Measurements from ENCODE around the gene INO80E.
"Not testable (repeated sequence)": the region's sequence is repeated elsewhere in the genome, so short reads cannot be mapped to it uniquely, and the experiment has no call there.

Gene INO80E

DNA sequence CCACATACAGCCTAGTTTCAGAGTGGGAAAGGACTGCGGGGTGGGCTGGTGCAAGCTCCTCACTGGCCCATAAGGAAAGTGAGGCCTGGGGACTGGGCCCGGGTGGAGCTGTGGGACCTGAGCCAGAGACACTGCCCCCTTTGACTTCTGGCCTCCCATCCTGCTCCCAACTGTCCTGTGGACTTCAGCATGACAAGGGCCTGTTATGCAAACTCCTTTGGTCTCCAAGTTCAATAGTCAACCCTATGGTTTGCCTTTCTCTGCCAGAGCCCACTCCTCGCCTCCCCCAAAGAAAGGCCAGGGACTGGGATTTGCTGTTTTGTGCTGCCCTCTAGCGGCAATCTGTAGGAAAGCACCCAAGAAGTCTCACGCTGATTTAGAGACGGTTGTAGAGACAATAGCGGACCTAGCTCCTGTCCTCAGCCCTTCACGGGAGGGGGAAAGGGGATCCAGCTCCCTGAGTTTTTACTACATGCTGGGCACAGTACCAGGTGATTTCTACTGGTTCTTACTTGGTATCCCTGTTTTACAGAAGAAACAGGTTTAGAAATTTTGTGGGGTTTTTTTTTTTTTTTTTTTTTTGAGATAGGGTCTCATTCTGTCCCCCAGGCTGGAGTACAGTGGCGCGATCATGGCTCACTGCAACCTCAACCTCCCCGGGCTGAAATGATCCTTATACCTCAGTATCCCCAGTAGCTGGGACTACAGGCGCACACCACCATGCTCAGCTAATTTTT, 36.2 kb downstream of the INO80E start:
- peak; percentile 64 for DNase-seq

GRCh38 chr16:30033270-30033669, 37.2 kb downstream of the INO80E start:
- DNase-seq, result no peak

GRCh38 chr16:30040221-30040620, 44.2 kb downstream of the INO80E start:
- no peak for DNase-seq

DNA sequence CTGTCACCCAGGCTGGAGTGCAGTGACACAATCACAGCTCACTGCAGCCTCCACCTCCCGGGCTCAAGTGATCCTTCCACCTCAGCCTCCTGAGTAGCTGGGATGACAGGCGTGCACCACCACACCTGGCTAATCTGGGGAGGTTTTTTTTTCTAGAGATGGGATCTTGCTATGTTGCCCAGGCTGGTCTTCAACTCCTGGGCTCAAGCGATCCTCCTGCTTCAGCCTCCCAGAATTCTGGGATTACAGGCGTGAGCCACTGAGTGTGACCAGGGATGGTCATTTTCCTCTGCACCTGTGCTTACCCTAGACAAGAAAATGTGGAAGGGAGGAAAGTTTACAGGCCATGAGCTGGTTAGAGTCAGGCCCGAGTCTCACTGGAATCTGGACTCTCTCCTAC, 44.6 kb downstream of the INO80E start:
- DNase-seq, result not testable (repeated sequence)

DNA sequence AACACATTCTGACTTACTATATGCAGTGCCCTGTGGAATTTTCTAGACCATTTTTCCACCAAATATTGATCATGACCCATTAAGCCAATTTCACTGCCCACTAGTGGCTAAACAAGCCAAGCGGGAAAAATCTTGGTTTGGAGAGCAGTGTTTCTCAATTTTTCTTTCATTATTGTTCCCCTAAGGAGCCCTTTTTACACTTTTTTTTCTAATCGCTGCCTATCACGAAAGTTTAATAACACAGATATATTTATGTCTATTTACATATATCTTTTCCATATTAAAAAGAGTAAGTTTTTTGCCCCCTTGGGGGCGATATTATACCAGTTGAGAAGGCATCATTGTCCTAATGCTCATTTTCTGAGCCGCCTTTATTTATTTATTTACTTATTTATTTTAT, 45.8 kb downstream of the INO80E start:
- peak; percentile 57 for DNase-seq

- DNase-seq, result no peak
Measured at GRCh38 chr16:30046178-30046577, 50.1 kb downstream of the INO80E start.

GRCh38 chr16:30046588-30046987, 50.5 kb downstream of the INO80E start:
- DNase-seq, result no peak

DNA sequence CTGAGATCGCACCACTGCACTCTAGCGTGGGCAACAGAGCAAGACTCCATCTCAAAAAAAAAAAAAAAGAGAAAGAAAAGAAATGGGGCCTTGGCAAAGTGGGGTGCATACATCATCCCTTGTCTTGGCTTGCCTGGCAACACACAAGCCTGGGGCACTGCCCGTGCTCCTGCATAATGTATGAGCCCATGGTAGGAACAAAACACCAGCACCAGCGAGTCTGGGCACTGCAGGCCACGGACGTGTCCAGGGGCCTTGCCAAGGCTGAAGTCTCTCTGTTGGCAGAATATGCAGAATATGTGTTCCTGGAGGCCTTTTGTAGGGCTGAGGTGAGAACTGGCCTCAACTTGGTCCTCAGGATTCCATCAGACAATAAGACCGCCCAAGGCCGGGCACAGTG, 53.8 kb downstream of the INO80E start:
- DNase-seq, result no peak

- peak; percentile 86 for DNase-seq
Measured at GRCh38 chr16:30051518-30051917, 55.5 kb downstream of the INO80E start.

- DNase-seq, result peak; percentile 91
Measured at GRCh38 chr16:30052671-30053372, 56.8 kb downstream of the INO80E start.

DNA sequence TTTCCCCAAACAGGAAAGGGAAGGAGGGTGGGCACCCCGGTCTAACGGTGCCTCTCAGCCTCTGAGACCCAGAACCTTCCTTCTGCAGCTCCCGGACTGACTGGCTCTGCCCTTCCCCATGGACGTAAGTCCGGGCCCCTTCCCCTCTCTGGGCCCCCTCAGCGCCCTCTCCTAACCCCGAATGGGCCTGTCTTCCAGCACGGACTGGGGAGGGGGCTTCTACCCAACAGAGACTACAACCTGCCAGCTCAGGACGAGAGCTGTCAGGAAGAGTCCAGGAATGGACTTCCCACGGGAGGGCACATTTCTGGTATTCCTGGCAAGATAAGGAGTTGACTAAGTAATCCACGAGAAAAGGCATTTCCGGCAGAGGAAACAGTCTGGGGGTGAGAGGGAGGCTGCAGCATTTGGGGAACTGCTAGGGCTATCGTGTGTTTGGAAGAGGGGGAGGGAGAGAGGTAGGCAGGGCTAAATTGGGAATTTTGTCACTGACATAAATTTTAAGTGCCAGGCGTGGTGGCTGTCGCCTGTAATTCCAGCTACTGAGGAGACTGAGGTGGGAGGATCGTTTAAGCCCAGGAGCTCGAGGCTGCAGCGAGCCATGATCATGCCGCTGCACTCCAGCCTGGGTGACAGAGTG, 57.5 kb downstream of the INO80E start:
- peak; percentile 84 for DNase-seq

GRCh38 chr16:30054451-30054850, 58.4 kb downstream of the INO80E start:
- DNase-seq, result no peak

DNA sequence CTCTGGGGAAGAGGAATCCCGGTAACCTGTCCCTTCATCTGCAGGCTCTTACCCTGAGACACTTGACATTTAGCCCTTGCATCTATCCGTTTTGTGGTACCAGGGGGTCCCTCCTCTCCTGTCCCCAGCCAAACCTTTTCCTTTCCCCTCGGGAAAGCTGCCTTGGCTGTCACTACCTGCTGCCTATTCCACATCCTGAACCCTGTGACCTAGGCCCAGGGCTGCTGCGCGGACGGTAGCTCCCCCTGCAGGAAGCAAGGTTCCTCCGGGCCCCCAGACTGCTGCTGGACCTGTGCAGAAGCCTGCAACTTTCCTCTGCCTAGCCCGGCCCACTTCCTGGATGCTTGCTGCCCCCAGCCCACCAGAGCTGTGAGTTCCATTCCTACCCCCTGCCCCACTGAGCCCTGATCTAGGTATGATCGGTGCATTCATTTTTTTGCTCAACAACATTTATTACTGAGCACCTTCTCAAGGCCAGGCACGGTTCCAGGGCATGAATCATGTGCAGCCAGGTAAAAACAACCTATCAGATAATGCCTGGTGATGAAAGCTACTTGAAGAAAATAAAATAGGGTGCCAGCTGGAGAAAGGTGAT, 59.0 kb downstream of the INO80E start:
- no peak for DNase-seq

Data from fibroblast of skin of back (primary cell).